Neuronal stem cell (in vitro differentiated cells): ENCODE data around the gene POLN.

Experiments
- DNase-seq: peaks from one replicate; pipeline ENCODE4 v3.0.0-alpha.2; 2013; ENCODE audit warnings: low spot score
- H2AFZ ChIP-seq: one replicate; pipeline ENCODE4 v1.6.1; 2013; ENCODE audit warnings: mild to moderate bottlenecking, low read length, inconsistent platforms
- H2AK5ac ChIP-seq: 2 replicates; pipeline ENCODE4 v1.6.1; 2013; ENCODE audit warnings: low read depth, mild to moderate bottlenecking, inconsistent platforms, low read length, moderate library complexity, mixed read lengths
- H2BK120ac ChIP-seq: 2 replicates; pipeline ENCODE4 v1.6.1; 2013; ENCODE audit warnings: low read depth, mild to moderate bottlenecking, inconsistent platforms, low read length, moderate library complexity, mixed read lengths
- H2BK12ac ChIP-seq: one replicate; pipeline ENCODE4 v1.6.1; 2013; ENCODE audit warnings: low read length, inconsistent platforms
- H2BK15ac ChIP-seq: 2 replicates; pipeline ENCODE4 v1.6.1; 2013; ENCODE audit warnings: mild to moderate bottlenecking, low read length, inconsistent platforms, mixed read lengths
- H2BK5ac ChIP-seq: one replicate; pipeline ENCODE4 v1.6.1; 2013; ENCODE audit warnings: inconsistent platforms, mild to moderate bottlenecking, low read length, moderate library complexity
- H3K14ac ChIP-seq: one replicate; pipeline ENCODE4 v1.6.1; 2013; ENCODE audit warnings: low read length, inconsistent platforms
- H3K18ac ChIP-seq: 2 replicates; pipeline ENCODE4 v1.6.1; 2013; ENCODE audit warnings: low read length, inconsistent platforms
- H3K23ac ChIP-seq: 2 replicates; pipeline ENCODE4 v1.6.1; 2013; ENCODE audit warnings: low read depth, mild to moderate bottlenecking, mixed read lengths, low read length, inconsistent platforms; ENCODE audit not compliant: poor library complexity
- H3K27ac ChIP-seq: replicated peaks from 3 replicates; pipeline ENCODE4 v1.5.1; 2013; ENCODE audit warnings: low read length, inconsistent platforms
- H3K27me3 ChIP-seq, 3 experiments: 2 replicates each; pipeline ENCODE4 v1.6.1; 2013; ENCODE audit warnings: low read length in 3 of 3, mild to moderate bottlenecking in 2 of 3, inconsistent platforms in 1 of 3, low read depth in 1 of 3, mixed read lengths in 1 of 3, moderate library complexity in 1 of 3; ENCODE audit not compliant: control insufficient read depth in 3 of 3, insufficient read depth in 3 of 3
- H3K36me3 ChIP-seq, 2 donors: replicated peaks in 1 of 2; 2 replicates each; pipeline ENCODE4 v1.6.1; 2013; ENCODE audit warnings: low read length in 2 of 2; ENCODE audit not compliant: control insufficient read depth in 2 of 2, insufficient read depth in 2 of 2
- H3K4ac ChIP-seq: 2 replicates; pipeline ENCODE4 v1.6.1; 2013; ENCODE audit warnings: inconsistent platforms, mild to moderate bottlenecking, low read length, moderate library complexity
- H3K4me1 ChIP-seq, 2 donors: 1 replicate in 1 of 2; 2 replicates in 1 of 2; pipeline ENCODE4 v1.6.1; 2013; ENCODE audit warnings: low read length in 2 of 2, low read depth in 1 of 2; ENCODE audit not compliant: control insufficient read depth in 2 of 2, insufficient read depth in 1 of 2
- H3K4me2 ChIP-seq: one replicate; pipeline ENCODE4 v1.6.1; 2013; ENCODE audit warnings: mild to moderate bottlenecking, low read length, inconsistent platforms; ENCODE audit not compliant: insufficient read depth, poor library complexity, severe bottlenecking
- H3K4me3 ChIP-seq, 2 donors: 2 replicates each; pipeline ENCODE4 v1.5.1; 2013; ENCODE audit warnings: low read length in 2 of 2, mild to moderate bottlenecking in 2 of 2, inconsistent platforms in 1 of 2, moderate library complexity in 1 of 2
- H3K79me1 ChIP-seq: one replicate; pipeline ENCODE4 v1.6.1; 2013; ENCODE audit warnings: low read depth, mild to moderate bottlenecking, inconsistent platforms, low read length, moderate library complexity
- H3K9ac ChIP-seq: one replicate; pipeline ENCODE4 v1.6.1; 2013; ENCODE audit warnings: mild to moderate bottlenecking, low read depth, low read length, inconsistent platforms; ENCODE audit not compliant: poor library complexity
- H3K9me3 ChIP-seq, 2 donors: replicated peaks in 1 of 2; 2 replicates each; pipeline versions ENCODE3 to v1.6.1; 2013; ENCODE audit warnings: low read length in 2 of 2, mild to moderate bottlenecking in 2 of 2, inconsistent platforms in 1 of 2, low read depth in 1 of 2, mixed read lengths in 1 of 2, moderate library complexity in 1 of 2; ENCODE audit not compliant: control insufficient read depth in 2 of 2, insufficient read depth in 1 of 2
- H4K8ac ChIP-seq: one replicate; pipeline ENCODE4 v1.6.1; 2013; ENCODE audit warnings: low read depth, mild to moderate bottlenecking, inconsistent platforms, low read length, moderate library complexity
- H4K91ac ChIP-seq: one replicate; pipeline ENCODE4 v1.6.1; 2013; ENCODE audit warnings: low read length, low read depth, mild to moderate bottlenecking, inconsistent platforms; ENCODE audit not compliant: poor library complexity
- WGBS, 2 donors: extraction: QIAGEN DNeasy Blood & Tissue Kit; methylation state at CpG; one replicate each; pipeline ENCODE4 v1.1.7; 2013; ENCODE audit warnings: missing lambda C conversion rate in 2 of 2, mixed read lengths in 1 of 2; ENCODE audit not compliant: insufficient read length in 2 of 2, insufficient replicate concordance in 1 of 2; ENCODE audit errors: extremely low coverage in 2 of 2; 5-methylcytosine and 5-hydroxymethylcytosine counted together

POLN gene

DNA sequence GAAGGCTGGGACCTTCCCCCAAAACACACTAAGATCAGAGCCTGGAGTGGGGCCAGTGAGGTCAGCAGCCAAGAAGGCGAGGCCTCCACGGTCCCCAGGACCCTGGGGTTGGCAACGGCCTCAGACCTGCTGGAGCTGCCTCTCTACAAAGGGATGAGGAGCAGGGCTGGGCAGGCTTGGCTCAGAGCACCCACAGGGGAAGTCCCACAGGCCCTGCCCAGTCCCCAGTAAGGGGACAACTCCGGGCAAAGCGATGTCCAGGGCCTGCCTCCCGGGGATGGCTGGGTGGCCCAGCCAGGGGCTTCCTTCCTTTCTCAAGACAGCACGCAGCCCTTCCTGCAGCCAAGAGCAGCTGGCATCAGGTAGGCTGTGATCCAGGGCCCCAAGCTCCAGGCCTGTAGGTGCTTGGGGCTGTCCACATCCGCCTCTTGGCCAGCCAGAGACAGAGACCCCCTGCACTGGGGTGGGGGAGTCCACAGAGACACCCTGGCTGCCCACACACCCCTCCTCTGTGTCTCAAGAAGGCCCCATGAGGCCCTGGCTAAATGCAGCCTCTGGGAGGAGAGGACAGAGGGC is 14.3 kb upstream of the POLN start:
- no peak overlapping the region for H3K4me2 ChIP-seq
- H3K27me3 ChIP-seq: no peaks in the 10 kb centered on the region
- peak overlapping the region; percentile 66 for H2BK5ac ChIP-seq
- H2BK120ac ChIP-seq: no peak overlapping the region
- H3K9ac ChIP-seq: no peak overlapping the region
- H3K36me3 ChIP-seq: peaks cover 31 to 64% of the 10 kb centered on the region in 2 donors
- DNase-seq: no peak
- no peak overlapping the region for H3K4me3 ChIP-seq
- H2AFZ ChIP-seq: no peak overlapping the region
- H3K23ac ChIP-seq: no peak overlapping the region
- H3K14ac ChIP-seq: no peak overlapping the region
- no peak overlapping the region for H2BK12ac ChIP-seq
- H3K9me3 ChIP-seq: no peaks in the 10 kb centered on the region
- WGBS, 2 donors: no CpG with 5 or more reads among the region's 8 CpGs
- H3K79me1 ChIP-seq: peaks cover 40% of the 10 kb centered on the region
- H4K8ac ChIP-seq: no peak overlapping the region
- peaks cover 5 to 8% of the 10 kb centered on the region in 2 donors for H3K4me1 ChIP-seq
- no peak overlapping the region for H3K27ac ChIP-seq
- no peak overlapping the region for H2BK15ac ChIP-seq
- no peak overlapping the region for H2AK5ac ChIP-seq
- no peak overlapping the region for H3K4ac ChIP-seq
- H4K91ac ChIP-seq: no peak overlapping the region
- H3K18ac ChIP-seq: no peak overlapping the region

DNA sequence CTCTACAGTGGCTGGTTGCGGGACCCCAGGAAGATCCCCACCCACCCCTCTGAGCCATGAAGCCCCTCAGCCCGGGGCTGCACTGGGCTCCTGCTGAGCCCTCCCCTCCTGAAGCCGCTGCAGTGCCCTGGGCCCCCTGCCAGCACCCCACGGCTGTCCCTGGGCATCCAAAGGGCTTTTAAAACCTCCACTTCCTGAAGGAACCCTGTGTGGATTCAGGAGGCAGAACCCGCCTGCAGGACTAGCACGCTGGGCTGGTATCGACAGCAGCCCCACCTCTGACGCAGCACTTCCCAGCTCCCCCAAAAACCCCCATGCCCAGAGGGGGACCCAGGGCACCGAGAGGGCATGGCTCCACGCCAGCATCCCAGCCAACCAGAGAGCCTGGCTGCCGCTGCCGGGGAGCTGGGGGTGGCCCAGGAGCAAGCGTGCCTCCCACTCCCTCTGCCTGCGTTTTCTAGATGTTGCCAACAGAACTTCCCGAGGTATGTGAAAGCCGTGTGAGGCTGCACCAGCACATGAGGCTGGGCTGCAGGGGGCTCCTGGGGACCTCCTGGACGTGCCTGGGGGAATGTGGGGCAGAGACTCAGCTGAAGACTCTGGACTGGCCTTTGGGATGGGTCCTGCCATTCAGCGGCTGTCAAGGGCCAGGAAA is 13.7 kb upstream of the POLN start:
- Histone ChIP-seq H3K18ac (no peak overlapping the region), H3K79me1 (peaks cover 33% of the 10 kb centered on the region)
- WGBS, 2 donors: no CpG with 5 or more reads among the region's 18 CpGs

DNA sequence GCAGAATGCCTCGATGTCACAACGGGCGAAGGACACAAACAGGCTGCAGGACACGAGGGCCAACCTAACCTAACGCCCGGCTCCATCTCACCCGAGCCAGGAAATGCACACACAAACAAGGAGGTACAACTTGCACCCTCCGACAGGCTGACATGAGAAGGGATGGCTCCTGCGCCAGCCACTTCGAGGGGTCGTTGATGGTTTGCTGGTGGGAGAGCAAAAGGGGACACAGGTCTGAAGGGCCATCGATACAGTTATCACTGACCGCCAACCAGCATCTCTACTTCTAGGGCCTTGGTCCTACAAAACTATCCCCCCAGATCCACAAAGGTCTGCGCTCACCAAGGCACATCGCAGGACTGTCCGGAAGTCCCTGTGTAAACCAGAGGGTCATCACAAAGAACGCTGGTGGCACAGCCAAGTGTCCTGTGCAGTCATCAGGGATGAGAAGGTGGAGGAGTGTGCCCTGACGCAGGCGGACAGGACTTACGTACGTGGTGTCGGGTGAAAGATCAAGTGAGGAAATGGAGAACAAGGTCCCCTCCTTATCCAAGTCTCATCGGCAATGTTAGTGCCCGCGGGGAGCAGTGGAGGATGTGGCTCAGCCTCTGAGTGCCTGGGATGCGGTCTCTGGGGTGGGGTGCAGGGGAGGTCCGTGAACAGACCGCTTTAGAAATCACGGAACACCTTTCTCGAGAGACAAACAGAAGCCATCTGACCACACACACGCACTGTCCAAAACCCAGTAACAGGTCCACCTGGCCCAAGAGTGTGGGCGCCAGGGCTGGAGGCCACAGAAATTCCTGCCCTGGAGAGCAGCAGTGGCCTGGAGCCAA is 13.0 kb upstream of the POLN start:
- Histone ChIP-seq H3K27ac (no peak overlapping the region), H3K9ac (no peak overlapping the region), H2BK12ac (no peak overlapping the region), H2BK15ac (no peak overlapping the region), H4K91ac (no peak overlapping the region), H3K4me1 (no peaks in the 10 kb centered on the region), H2AFZ (no peak overlapping the region), H4K8ac (no peak overlapping the region), H2AK5ac (no peak overlapping the region), H3K4ac (no peak overlapping the region), H3K4me3 (no peak overlapping the region), H2BK120ac (no peak overlapping the region), H3K79me1 (peaks cover 26% of the 10 kb centered on the region), H3K18ac (no peak overlapping the region), H3K14ac (no peak overlapping the region), H3K23ac (no peak overlapping the region), H3K27me3 (no peaks in the 10 kb centered on the region), H3K9me3 (no peaks in the 10 kb centered on the region), H2BK5ac (no peak overlapping the region), H3K36me3 (peaks cover 38 to 61% of the 10 kb centered on the region in 2 donors), H3K4me2 (no peak overlapping the region)
- DNase-seq: no peak
- WGBS, 2 donors: no CpG with 5 or more reads among the region's 32 CpGs

More for the DNA sequence above, 13.7 kb upstream of the POLN start:
- Histone ChIP-seq H3K23ac (peak overlapping the region; percentile 65), H2BK120ac (no peak overlapping the region), H3K14ac (no peak overlapping the region), H2BK12ac (no peak overlapping the region), H3K4me1 (peaks cover 3 to 7% of the 10 kb centered on the region in 2 donors), H2BK15ac (no peak overlapping the region), H3K27me3 (no peaks in the 10 kb centered on the region), H3K9ac (no peak overlapping the region), H3K36me3 (peaks cover 36 to 67% of the 10 kb centered on the region in 2 donors), H3K4me2 (no peak overlapping the region), H3K9me3 (no peaks in the 10 kb centered on the region), H2AFZ (no peak overlapping the region), H2AK5ac (no peak overlapping the region), H2BK5ac (peak overlapping the region; percentile 66), H3K27ac (no peak overlapping the region), H3K4ac (no peak overlapping the region), H4K91ac (no peak overlapping the region), H3K4me3 (no peak overlapping the region), H4K8ac (no peak overlapping the region)
- no peak for DNase-seq
